KOPT-K1 (cell line): ENCODE measurements around the gene ACTG1.
A peak's percentile ranks its signal among the peaks of the same experiment; 100 is the strongest.

Experiments used
- H3K27ac ChIP-seq: fragments of 200-600 bp; sonication (generic); 2 replicates; pipeline ENCODE4 v1.5.1; 2016; ENCODE audit warnings: antibody characterized with exemption, mild to moderate bottlenecking, low read depth, low read length; ENCODE audit not compliant: poor library complexity, severe bottlenecking
- H3K36me3 ChIP-seq: fragments of 200-600 bp; sonication (generic); 2 replicates; pipeline ENCODE4 v1.5.1; 2017; ENCODE audit warnings: antibody characterized with exemption, mild to moderate bottlenecking, low read length, moderate library complexity; ENCODE audit not compliant: insufficient read depth
- H3K9me3 ChIP-seq: fragments of 200-600 bp; sonication (generic); 2 replicates; pipeline ENCODE4 v1.5.1; 2017; ENCODE audit warnings: antibody characterized with exemption, low read length, mild to moderate bottlenecking; ENCODE audit not compliant: insufficient read depth, poor library complexity, severe bottlenecking

ACTG1 gene

DNA sequence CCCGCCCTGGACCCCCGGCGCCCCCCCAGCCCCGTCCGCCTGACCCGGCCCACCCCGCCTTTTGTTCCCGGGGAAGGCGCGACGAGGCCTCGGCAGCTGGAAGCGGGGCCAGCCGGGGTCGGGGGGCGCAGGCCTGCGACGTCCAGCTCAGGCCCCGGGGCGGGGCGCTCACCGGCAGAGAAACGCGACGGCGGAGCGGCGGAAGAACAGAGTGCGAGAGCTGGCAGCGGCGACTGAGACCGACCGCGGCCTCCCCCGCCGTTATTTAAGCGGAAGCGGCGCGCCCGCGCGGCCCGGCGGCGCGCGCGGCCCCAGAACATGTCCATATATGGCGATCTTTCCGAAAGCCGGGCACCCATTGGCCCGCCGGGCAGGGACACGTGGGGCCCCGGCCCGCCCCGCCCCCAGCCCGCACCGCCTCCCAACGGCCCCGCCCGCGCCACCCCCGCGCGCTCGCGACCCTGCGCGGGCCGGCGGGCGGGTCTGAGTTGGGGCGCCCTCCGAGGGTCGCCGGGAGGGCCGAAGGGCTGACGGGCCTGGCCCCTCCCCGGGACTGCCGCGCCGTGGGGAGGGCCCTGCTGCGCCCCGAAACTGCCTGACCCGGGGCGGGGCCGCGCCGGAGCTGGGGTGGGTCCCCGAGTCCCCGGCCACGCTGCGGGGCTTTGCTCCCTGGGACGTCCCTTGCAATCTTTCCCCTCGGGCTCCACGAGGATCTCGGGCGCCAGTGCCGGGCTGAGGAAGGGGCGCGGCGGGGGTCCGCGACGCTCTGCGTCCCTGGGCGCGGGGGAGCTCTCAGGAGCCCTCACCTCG, at the start of gene ACTG1:
Gene ACTG1, minus strand, starts transcription at position 238 of the 810 bp plus-strand sequence. CDS start 445 bp downstream, outside the sequence.
- H3K27ac ChIP-seq = peak within 1 kb of the TSS; percentile 87
- H3K9me3 ChIP-seq = peaks cover 7% of the 10 kb centered on the region
- peaks cover 42% of the 10 kb centered on the region for H3K36me3 ChIP-seq

DNA sequence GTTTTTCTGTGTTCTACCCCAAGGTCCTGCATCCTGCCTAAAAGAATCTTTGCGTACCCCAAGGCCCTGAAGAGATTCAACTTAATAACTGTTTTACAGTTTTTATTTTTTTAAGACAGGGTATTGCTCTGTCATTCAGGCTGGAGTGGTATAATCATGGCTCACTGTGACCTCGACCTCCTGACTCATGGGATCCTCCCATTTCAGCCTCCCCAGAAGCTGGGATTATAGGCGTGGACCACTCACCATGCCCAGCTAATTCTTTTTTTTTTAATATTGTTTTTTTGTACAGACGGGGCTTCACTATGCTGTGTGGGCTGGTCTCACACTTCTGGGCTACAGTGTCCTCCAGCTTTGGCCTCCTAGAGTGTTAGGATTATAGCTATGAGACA, 48.9 kb upstream of the ACTG1 start:
- Histone ChIP-seq H3K27ac (no peak overlapping the region), H3K36me3 (peaks cover 100% of the 10 kb centered on the region), H3K9me3 (no peaks in the 10 kb centered on the region)

DNA sequence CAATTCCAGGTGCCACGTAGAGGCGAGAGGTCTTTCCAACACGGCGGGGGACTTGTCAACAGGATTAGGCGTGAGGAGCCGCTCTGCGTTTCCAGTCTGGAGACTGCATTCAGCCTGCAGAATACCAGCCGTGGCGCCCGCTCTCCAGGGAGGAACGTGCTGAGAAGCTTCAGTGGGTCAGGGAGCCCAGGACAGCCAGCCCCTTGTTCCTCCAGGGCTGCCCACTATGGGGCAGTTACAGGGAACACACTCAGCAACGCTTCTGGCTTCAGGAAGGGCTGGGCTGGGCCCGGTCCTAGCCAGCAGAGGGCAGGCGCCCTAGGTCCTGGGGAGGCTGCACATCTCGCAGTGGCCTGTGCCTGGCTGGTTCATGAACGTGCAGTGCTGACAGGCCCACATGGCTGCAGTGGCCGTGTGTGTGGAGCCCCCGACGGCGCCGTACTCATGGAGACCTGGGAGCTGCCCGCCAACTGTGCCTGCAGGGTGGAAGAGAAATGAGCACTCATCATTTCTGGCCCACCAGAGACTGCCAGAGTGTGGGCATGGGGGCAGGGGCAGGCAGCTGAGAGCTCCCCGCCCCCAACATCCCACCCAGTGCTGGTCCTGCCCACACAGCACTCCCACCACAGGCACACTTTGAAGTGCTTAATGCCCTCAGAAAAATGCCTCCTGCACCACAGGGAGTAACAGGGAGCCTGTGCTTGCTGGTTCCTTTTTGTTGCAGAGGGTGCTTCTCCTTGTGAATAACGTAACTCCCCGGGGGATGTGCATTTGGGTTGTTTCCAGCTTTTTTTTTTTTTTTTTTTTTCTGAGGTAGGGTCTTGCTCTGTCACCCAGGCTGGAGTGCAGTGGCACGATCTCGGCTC, 46.6 kb upstream of the ACTG1 start:
- Histone ChIP-seq H3K9me3 (no peaks in the 10 kb centered on the region), H3K36me3 (peaks cover 84% of the 10 kb centered on the region), H3K27ac (no peak overlapping the region)

DNA sequence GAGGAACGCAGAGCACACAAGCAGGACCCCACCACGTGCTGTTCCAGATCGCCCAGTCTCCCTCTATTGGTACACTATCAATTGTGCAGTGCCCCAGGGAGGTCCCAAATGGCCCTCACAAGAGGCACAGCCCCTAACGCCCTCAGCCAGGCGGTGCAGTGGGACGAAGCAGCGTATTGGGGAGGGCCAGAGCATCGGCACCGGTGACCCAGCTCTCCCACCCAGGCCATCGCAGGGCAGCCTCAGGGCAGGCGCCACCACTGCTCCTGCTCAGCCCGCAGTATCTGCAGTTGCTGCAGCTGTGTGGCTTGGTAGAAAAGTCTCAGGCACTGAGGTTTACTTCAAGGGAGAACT, 45.5 kb upstream of the ACTG1 start:
- H3K27ac ChIP-seq = no peak overlapping the region
- peaks cover 73% of the 10 kb centered on the region for H3K36me3 ChIP-seq
- H3K9me3 ChIP-seq = no peaks in the 10 kb centered on the region

DNA sequence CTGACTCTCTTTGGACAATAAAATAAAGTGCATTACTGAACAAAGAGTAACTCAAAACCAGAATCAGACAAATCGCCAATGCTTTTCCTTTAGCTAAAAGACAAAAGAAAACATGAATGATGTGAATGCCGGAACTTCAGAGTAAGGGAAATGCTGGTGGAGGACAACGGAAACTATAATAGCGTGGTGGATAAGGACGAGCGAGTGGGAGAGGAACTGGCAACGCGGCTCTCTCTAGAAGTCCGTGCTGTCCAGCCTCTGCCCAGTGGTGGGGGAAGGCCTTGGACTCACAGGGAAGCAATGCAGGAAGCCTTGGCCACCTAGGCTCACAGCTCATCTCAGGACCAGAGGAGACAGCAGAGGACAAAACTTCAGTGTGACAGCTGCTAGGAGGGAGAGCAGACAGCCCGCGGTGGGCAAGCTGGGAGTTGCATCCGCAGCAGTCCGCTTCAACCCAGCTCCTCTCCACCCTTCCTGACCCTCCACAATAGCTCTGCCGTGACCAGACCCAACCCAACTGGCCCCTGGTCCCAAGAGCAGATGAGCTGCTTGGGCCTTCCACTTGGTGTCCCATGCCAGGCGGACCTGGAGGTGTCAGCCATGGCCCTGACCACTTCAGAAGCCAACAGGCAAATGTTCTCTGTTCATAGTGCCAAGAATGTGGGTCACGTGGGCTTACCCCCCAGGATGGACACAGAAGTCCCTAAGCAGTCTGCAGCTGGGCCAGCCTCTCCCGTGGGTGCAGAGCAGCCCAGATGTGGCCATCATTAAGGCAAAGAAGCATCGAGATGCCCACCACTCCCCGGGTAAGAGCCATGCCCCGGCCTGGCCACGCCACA, 44.9 kb upstream of the ACTG1 start:
- Histone ChIP-seq H3K27ac (no peak overlapping the region), H3K36me3 (peaks cover 67% of the 10 kb centered on the region), H3K9me3 (no peaks in the 10 kb centered on the region)

DNA sequence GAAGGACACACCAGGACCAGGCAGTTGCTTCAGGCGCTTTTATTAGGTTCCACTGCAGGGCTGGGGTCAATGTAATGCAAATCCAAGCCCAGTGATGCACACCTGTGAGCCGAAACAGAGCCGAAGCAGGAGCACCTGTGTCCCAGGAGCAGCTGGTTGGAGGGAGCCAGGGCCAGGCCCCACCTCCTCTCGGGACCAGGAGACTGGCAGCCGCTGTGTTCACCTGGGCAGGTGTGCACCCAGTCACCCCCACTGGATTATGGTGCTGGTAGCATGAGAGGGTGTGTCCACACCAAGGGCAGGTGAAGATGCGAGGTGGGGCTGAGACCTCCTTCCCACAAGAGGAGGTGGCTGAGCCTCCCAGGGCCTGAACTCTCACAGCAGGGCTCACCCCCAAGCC, 44.3 kb upstream of the ACTG1 start:
- Histone ChIP-seq H3K27ac (no peak overlapping the region), H3K9me3 (no peaks in the 10 kb centered on the region), H3K36me3 (peaks cover 61% of the 10 kb centered on the region)

DNA sequence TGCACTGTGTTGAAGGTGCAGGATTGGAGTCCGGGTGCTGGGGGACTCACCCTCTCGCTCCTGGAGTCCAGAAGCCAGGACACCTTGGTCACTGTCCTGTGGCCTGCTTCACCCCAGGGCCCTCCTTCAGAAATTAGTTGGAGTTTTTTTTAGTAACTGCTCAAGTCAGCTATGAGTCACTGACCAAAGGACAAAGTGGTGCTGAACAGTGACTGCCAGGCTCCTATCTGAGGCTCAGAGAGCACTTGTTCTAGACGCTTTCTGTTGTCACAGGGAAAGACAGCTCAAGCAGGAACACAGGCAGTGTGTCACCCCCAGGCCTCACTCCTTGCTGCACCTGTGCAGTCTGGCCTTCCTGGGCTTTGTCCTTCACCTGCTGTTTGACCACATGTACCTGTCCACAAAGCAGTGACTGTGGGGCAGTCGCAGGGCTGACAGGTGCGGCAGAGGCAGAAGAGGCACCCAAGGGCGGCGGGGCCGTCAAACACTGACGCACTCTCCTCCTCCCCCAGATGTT, 43.6 kb upstream of the ACTG1 start:
- Histone ChIP-seq H3K27ac (no peak overlapping the region), H3K36me3 (peaks cover 54% of the 10 kb centered on the region), H3K9me3 (no peaks in the 10 kb centered on the region)

DNA sequence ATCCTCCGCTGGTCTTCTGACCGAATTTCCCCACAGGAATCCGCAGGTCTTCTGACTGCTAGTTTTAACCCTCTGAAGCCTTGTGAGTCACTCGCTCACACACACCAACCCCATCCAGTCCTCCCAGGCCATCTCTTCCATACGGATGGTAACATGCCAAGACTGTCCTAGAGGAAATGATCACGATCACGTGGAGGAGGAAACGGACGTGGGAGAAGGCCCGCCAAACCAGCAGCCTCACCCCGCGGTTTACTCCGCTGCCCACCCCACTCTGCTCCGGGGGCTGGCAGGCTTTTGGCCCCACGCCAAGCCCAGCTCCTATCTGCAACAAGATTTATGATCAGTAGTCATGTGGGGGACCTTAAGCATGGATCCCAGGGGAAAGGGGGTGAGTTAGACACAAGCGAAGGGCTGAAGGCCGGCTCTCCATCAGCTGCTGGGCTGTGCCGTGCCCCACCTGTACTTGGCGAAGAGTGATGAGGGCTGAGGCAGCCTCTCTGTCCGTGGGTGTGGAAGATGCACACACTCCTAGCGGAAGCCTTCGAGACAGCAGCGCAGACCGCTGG, 41.1 kb upstream of the ACTG1 start:
- Histone ChIP-seq H3K36me3 (peaks cover 48% of the 10 kb centered on the region), H3K9me3 (no peaks in the 10 kb centered on the region), H3K27ac (peak overlapping the region; percentile 68)

DNA sequence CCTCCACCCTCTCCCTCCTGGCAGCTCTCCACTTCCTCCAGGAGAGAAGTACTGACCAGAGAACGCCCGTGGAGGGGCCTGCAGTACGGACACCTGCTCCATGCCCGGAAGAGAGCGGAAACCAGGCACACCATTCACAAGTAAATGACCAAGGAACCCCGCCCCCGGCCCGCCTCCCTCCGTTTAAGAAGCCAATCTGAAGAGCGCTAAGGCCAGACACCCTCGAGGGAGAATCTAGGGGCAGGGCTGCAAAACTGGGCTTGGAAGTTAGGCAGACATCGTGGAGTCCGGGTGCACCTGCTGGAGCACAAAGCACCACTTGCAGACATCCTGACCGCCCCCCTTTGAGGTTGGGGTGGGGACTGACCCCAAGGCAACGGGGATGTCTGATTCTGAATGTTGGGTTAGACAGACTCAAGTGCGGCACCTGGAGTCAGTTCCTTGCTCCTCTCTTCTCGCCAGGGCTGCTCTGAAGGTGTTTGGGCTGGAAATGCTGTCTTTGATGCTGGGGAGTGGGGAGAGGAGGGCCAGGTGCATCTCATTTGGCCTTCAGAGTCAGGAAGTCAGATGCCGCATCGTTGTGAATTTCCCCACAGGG, 40.5 kb upstream of the ACTG1 start:
- Histone ChIP-seq H3K9me3 (no peaks in the 10 kb centered on the region), H3K36me3 (peaks cover 47% of the 10 kb centered on the region), H3K27ac (peak overlapping the region; percentile 68)

DNA sequence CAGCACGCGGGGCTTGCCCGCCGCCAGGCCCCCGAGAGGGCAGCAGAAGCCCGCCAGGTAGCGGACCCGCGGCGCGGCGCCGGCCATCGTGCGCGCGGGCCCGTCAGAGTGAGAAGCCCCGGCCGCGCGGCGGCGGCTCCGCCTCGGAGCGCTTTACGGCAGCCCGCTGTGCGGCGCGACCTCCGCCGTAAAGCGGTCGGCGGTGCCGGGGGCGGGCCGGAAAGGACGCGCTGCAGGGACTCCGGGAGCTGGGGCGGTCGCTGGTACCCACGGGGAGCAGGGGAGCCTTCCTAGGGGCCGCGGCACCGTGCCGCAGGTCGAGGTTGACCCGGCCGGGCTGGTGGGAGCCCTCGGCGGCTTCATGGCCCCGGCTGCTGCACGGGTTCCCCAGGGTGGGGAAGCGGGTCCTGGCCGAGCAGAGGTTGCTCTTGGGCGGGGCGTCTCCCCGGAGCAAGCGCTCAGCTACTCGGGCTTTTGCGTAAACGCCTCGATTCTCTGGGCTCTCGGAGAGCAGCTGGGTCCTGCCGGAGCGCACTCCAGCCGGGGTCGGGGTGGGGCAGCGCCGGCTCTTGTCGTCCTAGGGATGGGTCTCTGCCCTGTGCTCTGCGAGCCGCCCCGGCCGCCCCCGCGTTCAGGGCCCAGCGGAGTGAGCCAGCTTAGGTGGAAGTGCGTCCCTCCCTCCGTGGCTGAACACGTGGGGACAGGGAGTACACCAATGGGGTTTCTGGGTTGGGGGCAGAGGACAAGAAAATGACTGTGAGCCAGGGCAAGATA, 39.8 kb upstream of the ACTG1 start, which contains the start of gene FAAP100:
Gene FAAP100, minus strand, starts transcription at position 110 of the 774 bp plus-strand sequence. Its CDS starts 23 bp downstream, at position 87.
- Histone ChIP-seq H3K27ac (peak within 1 kb of the TSS; percentile 68), H3K36me3 (peaks cover 47% of the 10 kb centered on the region), H3K9me3 (no peaks in the 10 kb centered on the region)

DNA sequence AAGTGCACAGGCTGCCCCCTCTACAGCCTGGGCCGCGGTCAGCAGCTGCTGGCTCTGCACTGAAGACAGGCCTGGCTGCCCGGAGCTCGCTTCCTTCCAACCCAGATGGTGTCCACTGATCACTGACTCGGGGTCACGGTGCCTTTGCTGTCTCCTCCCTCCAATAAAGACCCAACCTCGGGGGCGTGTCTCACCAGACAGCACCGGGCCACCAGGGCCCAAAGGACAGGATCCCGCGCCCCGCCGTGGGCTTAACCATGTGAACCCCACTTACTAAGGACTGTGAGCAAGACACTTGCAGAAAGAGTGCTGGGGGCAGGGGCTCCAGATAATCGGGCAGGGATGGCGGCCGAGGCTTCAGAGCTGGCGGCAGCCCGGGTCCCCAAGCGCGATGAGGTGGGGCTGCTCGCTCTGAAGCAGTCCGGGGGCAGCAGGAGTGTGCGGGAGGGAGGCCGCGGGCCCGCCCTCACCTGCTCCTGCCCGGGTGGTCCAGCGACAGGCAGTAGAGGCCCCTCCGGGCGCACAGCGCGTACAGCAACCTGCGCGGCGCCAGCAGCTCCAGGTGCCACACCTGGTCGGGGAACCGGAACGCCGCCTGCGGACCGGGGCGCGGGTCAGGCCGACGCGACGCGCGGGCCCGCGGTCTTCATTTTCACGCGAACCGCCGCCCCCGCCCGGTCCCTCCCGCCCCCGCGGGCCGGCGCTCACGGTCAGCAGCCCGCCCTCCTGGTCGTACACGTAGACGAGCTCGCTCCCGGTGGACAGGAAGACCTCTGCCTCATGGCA, 39.1 kb upstream of the ACTG1 start:
- peak overlapping the region; percentile 68 for H3K27ac ChIP-seq
- peaks cover 47% of the 10 kb centered on the region for H3K36me3 ChIP-seq
- H3K9me3 ChIP-seq = no peaks in the 10 kb centered on the region

DNA sequence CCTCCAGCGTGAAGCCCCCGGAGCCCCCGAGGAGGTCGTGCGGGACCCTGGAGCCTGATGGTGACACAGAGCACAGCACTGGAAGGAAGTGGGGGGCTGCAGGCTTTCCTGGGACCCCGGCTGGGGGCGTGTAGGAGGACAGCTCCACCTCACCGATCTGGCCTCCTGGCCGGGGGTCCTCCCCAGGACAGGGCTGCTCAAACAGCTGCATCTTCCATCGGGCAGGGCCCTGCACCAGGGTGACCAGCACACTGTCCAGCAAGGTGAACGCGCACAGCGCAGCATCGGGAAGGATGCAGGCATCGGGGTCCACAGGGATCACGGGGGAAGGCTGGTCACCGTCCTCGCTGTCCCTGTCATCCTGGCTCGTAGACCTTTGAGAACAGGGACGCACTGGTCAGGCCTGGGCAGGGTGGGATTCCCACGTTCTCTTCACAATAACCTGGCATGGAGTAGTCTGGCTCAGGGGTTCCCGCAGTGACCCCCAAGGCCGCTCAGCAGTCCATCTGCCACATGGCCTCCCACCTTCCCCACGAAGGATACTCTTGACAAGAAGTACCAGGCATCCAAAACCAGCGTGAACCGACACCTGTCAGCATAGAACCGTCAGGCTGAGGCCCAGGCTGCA, 38.3 kb upstream of the ACTG1 start:
- H3K9me3 ChIP-seq = no peaks in the 10 kb centered on the region
- peaks cover 47% of the 10 kb centered on the region for H3K36me3 ChIP-seq
- H3K27ac ChIP-seq = peak overlapping the region; percentile 68
